ENCODE data around the gene AKNA.

- TF ChIP-seq, protein P1, sequence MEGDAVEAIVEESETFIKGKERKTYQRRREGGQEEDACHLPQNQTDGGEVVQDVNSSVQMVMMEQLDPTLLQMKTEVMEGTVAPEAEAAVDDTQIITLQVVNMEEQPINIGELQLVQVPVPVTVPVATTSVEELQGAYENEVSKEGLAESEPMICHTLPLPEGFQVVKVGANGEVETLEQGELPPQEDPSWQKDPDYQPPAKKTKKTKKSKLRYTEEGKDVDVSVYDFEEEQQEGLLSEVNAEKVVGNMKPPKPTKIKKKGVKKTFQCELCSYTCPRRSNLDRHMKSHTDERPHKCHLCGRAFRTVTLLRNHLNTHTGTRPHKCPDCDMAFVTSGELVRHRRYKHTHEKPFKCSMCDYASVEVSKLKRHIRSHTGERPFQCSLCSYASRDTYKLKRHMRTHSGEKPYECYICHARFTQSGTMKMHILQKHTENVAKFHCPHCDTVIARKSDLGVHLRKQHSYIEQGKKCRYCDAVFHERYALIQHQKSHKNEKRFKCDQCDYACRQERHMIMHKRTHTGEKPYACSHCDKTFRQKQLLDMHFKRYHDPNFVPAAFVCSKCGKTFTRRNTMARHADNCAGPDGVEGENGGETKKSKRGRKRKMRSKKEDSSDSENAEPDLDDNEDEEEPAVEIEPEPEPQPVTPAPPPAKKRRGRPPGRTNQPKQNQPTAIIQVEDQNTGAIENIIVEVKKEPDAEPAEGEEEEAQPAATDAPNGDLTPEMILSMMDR (IDR thresholded peaks at IDR 0.05; ENCODE audit: poor library complexity, severe bottlenecking) = no peak
- no peak for TF ChIP-seq POLR2AphosphoS5 (IDR thresholded peaks at IDR 0.05)
These were observed 1.1 kb upstream of the AKNA start for GRCh38 chr9:114388764-114389375.
